ENCODE data around the gene DHRS12. TPM values are rescaled to one million over a fixed set of nuclear protein-coding genes. Genes with fewer than 3 reads are reported as not detected.

Gene DHRS12
- total RNA-seq, 1 experiment from 2014 or later: 14.1 TPM

GRCh38 chr13:51786425-51787265 is 17.3 kb downstream of the DHRS12 start:
- H3K9me3 ChIP-seq: no peaks in the 10 kb centered on the region
- POLR2A ChIA-PET: no interaction called here
- H3K27me3 ChIP-seq (replicated peaks; ENCODE audit: control insufficient read depth, insufficient read depth, low read length): no peaks in the 10 kb centered on the region
- BruUV-seq (replicated peaks): no TSS peak
- Mint-ChIP-seq H3K27me3 (ENCODE audit: insufficient read depth, unreplicated experiment) (no peaks in the 10 kb centered on the region), H3K36me3 (ENCODE audit: insufficient read depth, unreplicated experiment) (no peaks in the 10 kb centered on the region), H3K9me3 (ENCODE audit: unreplicated experiment) (no peaks in the 10 kb centered on the region), H3K4me3 (ENCODE audit: unreplicated experiment) (no peak overlapping the region), H3K27ac (ENCODE audit: unreplicated experiment) (no peak overlapping the region), H3K4me1 (ENCODE audit: low read depth, unreplicated experiment) (peaks cover 11% of the 10 kb centered on the region)
- CTCF ChIA-PET: no interaction called here
- H3K4me1 ChIP-seq: peaks cover 10% of the 10 kb centered on the region; the same call in 1 of the 2 replicates
- no peak overlapping the region for H3K4me3 ChIP-seq (ENCODE audit: low read depth, low read length)
- intact Hi-C loops (cut with micrococcal nuclease; ENCODE audit: unreplicated experiment): no loop called here
- no peaks in the 10 kb centered on the region for H3K36me3 ChIP-seq (ENCODE audit: control insufficient read depth, insufficient read depth, low read length)
- TF ChIP-seq CTCF (IDR thresholded peaks at IDR 0.05; ENCODE audit: insufficient read depth in 1 of 2, low read depth in 1 of 2, low read length in 1 of 2, severe bottlenecking in 1 of 2, unreplicated experiment in 1 of 2): no peak
- DNase-seq: no peak

GRCh38 chr13:51785712-51786424 is 18.1 kb downstream of the DHRS12 start:
- H3K36me3 ChIP-seq (ENCODE audit: control insufficient read depth, insufficient read depth, low read length): no peaks in the 10 kb centered on the region
- H3K27me3 ChIP-seq (replicated peaks; ENCODE audit: control insufficient read depth, insufficient read depth, low read length): no peaks in the 10 kb centered on the region
- no peaks in the 10 kb centered on the region for H3K9me3 Mint-ChIP-seq (ENCODE audit: unreplicated experiment)
- intact Hi-C loops (cut with micrococcal nuclease; ENCODE audit: unreplicated experiment): no loop called here
- no peak for DNase-seq
- H3K4me3 ChIP-seq (ENCODE audit: low read depth, low read length): no peak overlapping the region
- TF ChIP-seq CTCF (IDR thresholded peaks at IDR 0.05; ENCODE audit: insufficient read depth in 1 of 2, low read depth in 1 of 2, low read length in 1 of 2, severe bottlenecking in 1 of 2, unreplicated experiment in 1 of 2): no peak
- CTCF ChIA-PET: no interaction called here
- peaks cover 11% of the 10 kb centered on the region for H3K4me1 Mint-ChIP-seq (ENCODE audit: low read depth, unreplicated experiment)
- H3K4me3 Mint-ChIP-seq (ENCODE audit: unreplicated experiment): no peak overlapping the region
- no peaks in the 10 kb centered on the region for H3K36me3 Mint-ChIP-seq (ENCODE audit: insufficient read depth, unreplicated experiment)
- no TSS peak for BruUV-seq (replicated peaks)
- H3K27me3 Mint-ChIP-seq (ENCODE audit: insufficient read depth, unreplicated experiment): no peaks in the 10 kb centered on the region
- peaks cover 10% of the 10 kb centered on the region; the same call in 1 of the 2 replicates for H3K4me1 ChIP-seq
- POLR2A ChIA-PET: no interaction called here
- no peak overlapping the region for H3K27ac Mint-ChIP-seq (ENCODE audit: unreplicated experiment)
- H3K9me3 ChIP-seq: no peaks in the 10 kb centered on the region

- BruUV-seq (replicated peaks): no TSS peak
- Histone ChIP-seq H3K4me1 (peaks cover 10% of the 10 kb centered on the region; the same call in 1 of the 2 replicates), H3K36me3 (ENCODE audit: control insufficient read depth, insufficient read depth, low read length) (no peaks in the 10 kb centered on the region), H3K9me3 (no peaks in the 10 kb centered on the region), H3K4me3 (ENCODE audit: low read depth, low read length) (no peak overlapping the region), H3K27me3 (replicated peaks; ENCODE audit: control insufficient read depth, insufficient read depth, low read length) (no peaks in the 10 kb centered on the region)
- CTCF ChIA-PET: no interaction called here
- Mint-ChIP-seq H3K36me3 (ENCODE audit: insufficient read depth, unreplicated experiment) (no peaks in the 10 kb centered on the region), H3K27ac (ENCODE audit: unreplicated experiment) (no peak overlapping the region), H3K4me3 (ENCODE audit: unreplicated experiment) (no peak overlapping the region), H3K9me3 (ENCODE audit: unreplicated experiment) (no peaks in the 10 kb centered on the region), H3K4me1 (ENCODE audit: low read depth, unreplicated experiment) (peaks cover 11% of the 10 kb centered on the region), H3K27me3 (ENCODE audit: insufficient read depth, unreplicated experiment) (no peaks in the 10 kb centered on the region)
- TF ChIP-seq CTCF (IDR thresholded peaks at IDR 0.05; ENCODE audit: insufficient read depth in 1 of 2, low read depth in 1 of 2, low read length in 1 of 2, severe bottlenecking in 1 of 2, unreplicated experiment in 1 of 2): no peak
- DNase-seq: no peak
- intact Hi-C loops (cut with micrococcal nuclease; ENCODE audit: unreplicated experiment): loop anchor here (5.0 kb wide), 2 partner anchors 192 to 332 kb away; partner anchors contain the start of gene INTS6
- POLR2A ChIA-PET: no interaction called here
These were observed 19.9 kb downstream of the DHRS12 start for GRCh38 chr13:51784097-51784496.

Measured in Caco-2 (cell line).